GM23248 (cell line): Measurements from ENCODE around the gene ZNF467. TPM values are rescaled to one million over a fixed set of nuclear protein-coding genes. Genes with fewer than 3 reads are reported as not detected.

ENCODE experiments used
- DNase-seq: peaks from one replicate; pipeline ENCODE4 v3.0.0-alpha.2; 2015
- H2AFZ ChIP-seq: fragments of 200-600 bp; sonication (generic); 2 replicates; pipeline ENCODE4 v1.6.1; 2016; ENCODE audit warnings: antibody characterized with exemption
- H3F3A ChIP-seq: fragments of 200-600 bp; sonication (generic); 2 replicates; pipeline ENCODE4 v1.6.1; 2016; ENCODE audit warnings: mild to moderate bottlenecking, antibody characterized with exemption, mixed run types; ENCODE audit not compliant: insufficient read depth
- H3K27ac ChIP-seq: fragments of 200-600 bp; sonication (generic); 2 replicates; pipeline ENCODE4 v1.5.1; 2016; ENCODE audit warnings: mild to moderate bottlenecking
- H3K27me3 ChIP-seq: fragments of 200-600 bp; sonication (generic); replicated peaks from 2 replicates; pipeline ENCODE4 v1.6.1; 2016; ENCODE audit warnings: mild to moderate bottlenecking; ENCODE audit not compliant: insufficient read depth
- H3K36me3 ChIP-seq: fragments of 200-600 bp; sonication (generic); 2 replicates; pipeline ENCODE4 v1.6.1; 2016; ENCODE audit warnings: low read depth, mild to moderate bottlenecking
- H3K4me1 ChIP-seq: fragments of 200-600 bp; sonication (generic); 2 replicates; pipeline ENCODE4 v1.6.1; 2016; ENCODE audit warnings: mild to moderate bottlenecking; ENCODE audit not compliant: insufficient read depth
- H3K4me2 ChIP-seq: fragments of 200-600 bp; sonication (generic); one replicate; pipeline ENCODE4 v1.6.1; 2016; ENCODE audit warnings: mild to moderate bottlenecking; ENCODE audit not compliant: unreplicated experiment
- H3K4me3 ChIP-seq: fragments of 200-600 bp; sonication (generic); 2 replicates; pipeline ENCODE4 v1.5.1; 2016; ENCODE audit warnings: mild to moderate bottlenecking
- H3K79me2 ChIP-seq: fragments of 200-600 bp; sonication (generic); 2 replicates; pipeline ENCODE4 v1.6.1; 2016; ENCODE audit warnings: mild to moderate bottlenecking; ENCODE audit not compliant: insufficient read depth
- H3K9ac ChIP-seq: fragments of 200-600 bp; sonication (generic); 2 replicates; pipeline ENCODE4 v1.6.1; 2016; ENCODE audit warnings: mild to moderate bottlenecking
- H3K9me2 ChIP-seq: fragments of 200-600 bp; sonication (generic); 2 replicates; pipeline ENCODE4 v1.6.1; 2016; ENCODE audit warnings: mixed run types, mild to moderate bottlenecking, moderate library complexity; ENCODE audit not compliant: insufficient read depth
- H3K9me3 ChIP-seq: fragments of 200-600 bp; sonication (generic); one replicate; pipeline ENCODE4 v1.6.1; 2017; ENCODE audit warnings: low read depth
- H4K20me1 ChIP-seq: fragments of 200-600 bp; sonication (generic); 2 replicates; pipeline ENCODE4 v1.6.0; 2016; ENCODE audit not compliant: insufficient read depth
- EZH2 ChIP-seq: fragments of 200-600 bp; sonication (generic); IDR thresholded peaks from 2 replicates; pipeline ENCODE4 v1.6.1; 2018; ENCODE audit warnings: antibody characterized with exemption, mild to moderate bottlenecking; ENCODE audit not compliant: insufficient read depth, poor library complexity, severe bottlenecking
- EZH2phosphoT487 ChIP-seq: fragments of 200-600 bp; sonication (generic); IDR thresholded peaks from 2 replicates; pipeline ENCODE4 v1.6.1; 2018; ENCODE audit warnings: antibody characterized with exemption, moderate library complexity, mild to moderate bottlenecking, low read depth; ENCODE audit not compliant: insufficient read depth
- WGBS, 2 experiments: methylation state at CpG; one replicate each; pipeline ENCODE4 v1.1.6; 2015 to 2017; ENCODE audit warnings: low lambda C conversion rate in 2 of 2, low coverage in 1 of 2; ENCODE audit errors: missing lambda C conversion rate in 2 of 2; 5-methylcytosine and 5-hydroxymethylcytosine counted together
- in situ Hi-C: fragments of 300-500 bp; cut with MboI; formaldehyde crosslinking; loops from 2 replicates; pipeline ENCODE4 v1.15.0; 2020
- polyA plus RNA-seq: library from polyadenylated mRNA; unstranded; fragments of >200 nt; fragmentation: Nextera tagmentation; extraction: Ambion mirVana; gene quantifications from 2 replicates; pipeline ENCODE4 v1.2.1, GENCODE V29; 2016
- total RNA-seq: library from RNA; depleted of rRNA; stranded (reverse); fragments of >200 nt; shearing (Covaris generic); gene quantifications from 2 replicates; pipeline ENCODE4 v1.2.3, GENCODE V29; 2014

ZNF467 gene
- total and polyA plus RNA-seq, 2 experiments from 2014 or later: not detected

DNA sequence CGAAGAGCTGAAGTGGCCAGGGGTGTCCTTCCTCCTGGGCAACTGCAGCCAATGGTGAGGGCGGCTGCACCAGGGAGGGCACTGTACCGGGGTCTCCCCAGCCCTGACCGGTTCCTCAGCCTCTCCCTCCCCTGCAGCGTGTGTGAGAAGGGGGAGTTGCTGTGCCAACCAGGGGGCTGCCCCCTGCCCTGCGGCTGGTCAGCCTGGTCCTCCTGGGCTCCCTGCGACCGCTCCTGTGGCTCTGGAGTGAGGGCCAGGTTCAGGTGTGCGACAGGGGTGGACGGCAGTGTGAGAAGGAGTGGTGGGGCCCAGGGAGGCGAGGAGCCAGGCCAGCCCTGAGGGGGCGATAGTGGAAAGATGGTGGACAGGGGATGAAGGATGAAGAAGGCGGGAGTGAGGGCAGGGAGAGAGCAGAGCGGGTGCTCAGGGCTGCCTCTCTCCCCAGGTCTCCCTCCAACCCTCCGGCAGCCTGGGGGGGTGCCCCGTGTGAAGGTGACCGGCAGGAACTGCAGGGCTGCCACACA is 30.2 kb upstream of the ZNF467 start:
- no peaks in the 10 kb centered on the region for H3K9me2 ChIP-seq
- H3K27me3 ChIP-seq: no peaks in the 10 kb centered on the region
- no peaks in the 10 kb centered on the region for H4K20me1 ChIP-seq
- H3K79me2 ChIP-seq: no peaks in the 10 kb centered on the region
- no peak overlapping the region for H2AFZ ChIP-seq
- 58 to 61% methylated on average over 11 to 15 of the region's 17 CpGs for WGBS, 2 experiments
- H3K9ac ChIP-seq: no peak overlapping the region
- in situ Hi-C loops: no loop called here
- no peak overlapping the region for H3K4me2 ChIP-seq
- no peak overlapping the region for H3K27ac ChIP-seq
- no peak for DNase-seq
- no peaks in the 10 kb centered on the region for H3K4me1 ChIP-seq
- H3K4me3 ChIP-seq: no peak overlapping the region
- no peaks in the 10 kb centered on the region for H3K36me3 ChIP-seq
- no peaks in the 10 kb centered on the region for H3K9me3 ChIP-seq
- no peaks in the 10 kb centered on the region for H3F3A ChIP-seq
- TF ChIP-seq EZH2 (no peak), EZH2phosphoT487 (no peak)

DNA sequence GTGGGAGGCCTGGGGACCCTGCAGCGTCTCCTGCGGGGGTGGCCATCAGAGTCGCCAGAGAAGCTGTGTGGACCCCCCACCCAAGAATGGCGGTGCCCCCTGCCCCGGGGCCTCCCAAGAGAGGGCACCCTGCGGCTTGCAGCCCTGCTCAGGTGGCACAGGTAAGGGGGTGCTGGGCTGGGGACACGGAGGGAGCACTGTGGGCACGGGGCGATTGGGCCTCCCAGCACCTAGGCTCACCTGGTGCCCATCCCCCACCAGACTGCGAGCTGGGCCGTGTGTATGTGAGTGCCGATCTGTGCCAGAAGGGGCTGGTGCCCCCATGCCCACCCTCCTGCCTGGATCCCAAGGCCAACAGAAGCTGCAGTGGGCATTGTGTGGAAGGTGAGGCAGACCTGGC is 29.6 kb upstream of the ZNF467 start:
- in situ Hi-C loops: no loop called here
- no peak overlapping the region for H3K4me2 ChIP-seq
- H3K27ac ChIP-seq: no peak overlapping the region
- no peaks in the 10 kb centered on the region for H3F3A ChIP-seq
- no peaks in the 10 kb centered on the region for H3K27me3 ChIP-seq
- no peaks in the 10 kb centered on the region for H3K9me2 ChIP-seq
- no peak overlapping the region for H2AFZ ChIP-seq
- 69 to 78% methylated on average over 5 of the region's 12 CpGs for WGBS, 2 experiments
- H3K4me1 ChIP-seq: no peaks in the 10 kb centered on the region
- H3K79me2 ChIP-seq: no peaks in the 10 kb centered on the region
- H3K9ac ChIP-seq: no peak overlapping the region
- H3K4me3 ChIP-seq: no peak overlapping the region
- H3K9me3 ChIP-seq: no peaks in the 10 kb centered on the region
- TF ChIP-seq EZH2: no peak
- no peak for TF ChIP-seq EZH2phosphoT487
- no peaks in the 10 kb centered on the region for H4K20me1 ChIP-seq
- no peaks in the 10 kb centered on the region for H3K36me3 ChIP-seq
- no peak for DNase-seq

DNA sequence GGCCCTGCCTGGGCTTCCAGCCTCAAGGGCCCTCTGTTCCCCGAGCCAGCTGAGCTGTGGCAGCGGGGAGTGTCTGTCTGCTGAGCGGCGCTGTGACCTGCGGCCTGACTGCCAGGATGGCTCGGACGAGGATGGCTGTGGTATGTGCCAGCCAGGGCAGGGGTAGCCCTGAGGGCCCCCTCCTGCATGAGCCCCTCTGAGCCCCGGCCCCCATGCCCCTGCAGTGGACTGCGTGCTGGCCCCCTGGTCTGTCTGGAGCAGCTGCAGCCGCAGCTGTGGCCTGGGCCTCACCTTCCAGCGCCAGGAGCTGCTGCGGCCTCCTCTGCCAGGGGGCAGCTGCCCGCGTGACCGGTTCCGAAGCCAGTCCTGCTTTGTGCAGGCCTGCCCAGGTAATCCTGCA is 28.4 kb upstream of the ZNF467 start:
- DNase-seq: no peak

GRCh38 chr7:149801002-149801566 is 27.7 kb upstream of the ZNF467 start:
- Histone ChIP-seq H4K20me1 (no peaks in the 10 kb centered on the region), H2AFZ (no peak overlapping the region), H3K4me2 (no peak overlapping the region), H3K36me3 (no peaks in the 10 kb centered on the region), H3K4me1 (no peaks in the 10 kb centered on the region), H3K9me3 (no peaks in the 10 kb centered on the region), H3K27ac (no peak overlapping the region), H3K9me2 (no peaks in the 10 kb centered on the region), H3K4me3 (no peak overlapping the region), H3K9ac (no peak overlapping the region), H3F3A (no peaks in the 10 kb centered on the region), H3K27me3 (no peaks in the 10 kb centered on the region), H3K79me2 (no peaks in the 10 kb centered on the region)
- in situ Hi-C loops: no loop called here
- DNase-seq: no peak
- no peak for TF ChIP-seq EZH2
- no peak for TF ChIP-seq EZH2phosphoT487
- WGBS, 2 experiments: 83 to 100% methylated on average over 1 to 2 of the region's 2 CpGs

More for the DNA sequence above, 28.4 kb upstream of the ZNF467 start:
- in situ Hi-C loops: no loop called here
- H3F3A ChIP-seq: no peaks in the 10 kb centered on the region
- no peak overlapping the region for H3K27ac ChIP-seq
- H3K4me3 ChIP-seq: no peak overlapping the region
- no peak overlapping the region for H3K9ac ChIP-seq
- no peaks in the 10 kb centered on the region for H3K9me3 ChIP-seq
- H4K20me1 ChIP-seq: no peaks in the 10 kb centered on the region
- H3K36me3 ChIP-seq: no peaks in the 10 kb centered on the region
- no peak overlapping the region for H3K4me2 ChIP-seq
- H3K9me2 ChIP-seq: no peaks in the 10 kb centered on the region
- no peak overlapping the region for H2AFZ ChIP-seq
- no peak for TF ChIP-seq EZH2
- no peak for TF ChIP-seq EZH2phosphoT487
- WGBS, 2 experiments: 88 to 94% methylated on average over 13 to 15 of the region's 16 CpGs
- no peaks in the 10 kb centered on the region for H3K4me1 ChIP-seq
- H3K79me2 ChIP-seq: no peaks in the 10 kb centered on the region
- H3K27me3 ChIP-seq: no peaks in the 10 kb centered on the region
